Measurements from ENCODE around the gene FAAH.

DNA sequence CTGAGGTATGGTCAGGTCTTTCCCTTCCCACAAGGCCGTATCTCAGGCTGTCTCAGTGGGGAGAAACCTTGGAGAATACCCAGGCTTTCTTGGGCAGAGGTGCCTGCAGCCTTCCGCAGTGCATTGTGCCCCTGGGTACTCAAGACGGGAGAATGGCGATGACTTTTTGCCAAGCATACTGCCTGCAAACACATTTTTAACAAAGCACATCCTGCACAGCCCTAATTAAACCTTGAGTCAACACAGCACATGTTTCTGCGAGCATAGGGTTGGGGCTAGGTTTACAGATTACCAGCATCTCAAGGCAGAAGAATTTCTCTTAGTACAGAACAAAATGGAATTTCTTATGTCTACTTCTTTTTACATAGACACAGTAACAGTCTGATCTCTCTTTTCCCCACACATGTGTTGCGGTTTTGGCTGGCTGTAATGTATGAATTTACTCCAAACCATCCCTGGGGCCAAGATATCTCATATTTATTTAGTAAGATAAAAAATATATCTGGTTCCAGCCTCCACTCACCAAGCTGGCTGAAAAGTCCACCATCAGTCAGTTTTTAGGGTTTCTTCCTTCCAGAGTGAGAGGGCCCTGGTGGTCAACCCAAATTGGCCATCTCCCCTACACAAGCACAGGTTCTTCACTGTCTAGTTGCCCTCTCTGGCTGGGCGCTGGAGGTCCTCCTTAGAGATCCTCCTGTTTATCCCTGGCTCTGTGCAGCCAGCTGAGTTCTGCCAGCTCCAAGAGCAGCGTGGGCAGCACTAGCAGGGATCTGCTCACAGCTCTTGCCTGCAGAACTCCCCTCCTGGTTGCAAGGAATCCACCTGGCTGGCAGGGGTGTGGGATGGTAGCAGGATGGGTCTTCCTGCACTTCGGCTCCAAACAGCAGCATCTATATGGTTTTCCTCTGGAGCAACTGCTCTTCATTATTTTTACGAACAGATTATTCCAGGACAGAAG is 2.6 kb downstream of the FAAH start:
- TF ChIP-seq, protein P1, sequence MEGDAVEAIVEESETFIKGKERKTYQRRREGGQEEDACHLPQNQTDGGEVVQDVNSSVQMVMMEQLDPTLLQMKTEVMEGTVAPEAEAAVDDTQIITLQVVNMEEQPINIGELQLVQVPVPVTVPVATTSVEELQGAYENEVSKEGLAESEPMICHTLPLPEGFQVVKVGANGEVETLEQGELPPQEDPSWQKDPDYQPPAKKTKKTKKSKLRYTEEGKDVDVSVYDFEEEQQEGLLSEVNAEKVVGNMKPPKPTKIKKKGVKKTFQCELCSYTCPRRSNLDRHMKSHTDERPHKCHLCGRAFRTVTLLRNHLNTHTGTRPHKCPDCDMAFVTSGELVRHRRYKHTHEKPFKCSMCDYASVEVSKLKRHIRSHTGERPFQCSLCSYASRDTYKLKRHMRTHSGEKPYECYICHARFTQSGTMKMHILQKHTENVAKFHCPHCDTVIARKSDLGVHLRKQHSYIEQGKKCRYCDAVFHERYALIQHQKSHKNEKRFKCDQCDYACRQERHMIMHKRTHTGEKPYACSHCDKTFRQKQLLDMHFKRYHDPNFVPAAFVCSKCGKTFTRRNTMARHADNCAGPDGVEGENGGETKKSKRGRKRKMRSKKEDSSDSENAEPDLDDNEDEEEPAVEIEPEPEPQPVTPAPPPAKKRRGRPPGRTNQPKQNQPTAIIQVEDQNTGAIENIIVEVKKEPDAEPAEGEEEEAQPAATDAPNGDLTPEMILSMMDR (IDR thresholded peaks at IDR 0.05): no peak
- no peak for TF ChIP-seq POLR2AphosphoS5 (IDR thresholded peaks at IDR 0.05)
- no peak for TF ChIP-seq POLR2A (IDR thresholded peaks at IDR 0.05)

All from breast epithelium (tissue), 3 donors.